Brain pericyte (primary cell): ENCODE measurements around the gene GOT1.

Source experiments
- DNase-seq: peaks from one replicate; pipeline ENCODE4 v3.0.0-alpha.2; 2012; ENCODE audit warnings: low read depth, low spot score

Gene GOT1

GRCh38 chr10:99433378-99434020 is 3.1 kb upstream of the GOT1 start:
- no peak for DNase-seq

DNA sequence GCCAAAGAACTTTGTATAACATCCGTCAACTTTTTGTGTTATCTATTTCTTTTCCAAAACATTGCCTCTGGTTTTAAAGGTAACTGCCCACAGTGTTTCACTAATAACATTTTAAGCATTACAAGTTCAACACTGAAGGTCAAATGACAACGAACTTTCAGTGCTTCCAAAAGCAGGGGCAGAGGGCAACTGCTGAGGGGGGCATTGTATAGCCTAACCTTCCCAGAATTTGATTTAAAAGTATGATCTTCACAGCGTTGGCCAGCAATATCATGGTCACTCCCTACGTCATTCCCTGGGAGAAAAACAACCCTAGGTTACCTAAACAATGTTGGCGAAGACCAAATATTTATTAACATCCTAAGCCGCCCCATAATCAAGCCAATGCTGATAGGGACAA is 2.5 kb upstream of the GOT1 start:
- no peak for DNase-seq

GRCh38 chr10:99432047-99432446 is 1.6 kb upstream of the GOT1 start:
- no peak for DNase-seq

GRCh38 chr10:99431190-99431760 is 851 bp upstream of the GOT1 start:
- no peak for DNase-seq

DNA sequence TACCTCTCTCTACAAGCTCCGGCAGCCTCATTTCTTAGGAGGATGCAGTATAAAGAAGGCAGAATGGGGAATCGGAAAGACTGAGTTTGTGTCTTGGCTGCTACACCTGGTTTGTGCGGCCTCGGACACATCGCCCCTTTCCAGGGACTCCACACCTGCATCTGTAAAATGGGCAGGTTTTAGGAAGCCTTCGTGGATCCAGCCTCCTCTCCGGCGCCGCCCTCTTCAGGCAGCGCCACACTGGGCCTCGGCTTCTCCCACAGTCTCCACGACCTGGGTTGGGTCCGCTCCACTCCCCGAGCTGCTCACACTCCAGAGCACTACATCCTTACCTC is 341 bp downstream of the GOT1 start:
- DNase-seq, result no peak

DNA sequence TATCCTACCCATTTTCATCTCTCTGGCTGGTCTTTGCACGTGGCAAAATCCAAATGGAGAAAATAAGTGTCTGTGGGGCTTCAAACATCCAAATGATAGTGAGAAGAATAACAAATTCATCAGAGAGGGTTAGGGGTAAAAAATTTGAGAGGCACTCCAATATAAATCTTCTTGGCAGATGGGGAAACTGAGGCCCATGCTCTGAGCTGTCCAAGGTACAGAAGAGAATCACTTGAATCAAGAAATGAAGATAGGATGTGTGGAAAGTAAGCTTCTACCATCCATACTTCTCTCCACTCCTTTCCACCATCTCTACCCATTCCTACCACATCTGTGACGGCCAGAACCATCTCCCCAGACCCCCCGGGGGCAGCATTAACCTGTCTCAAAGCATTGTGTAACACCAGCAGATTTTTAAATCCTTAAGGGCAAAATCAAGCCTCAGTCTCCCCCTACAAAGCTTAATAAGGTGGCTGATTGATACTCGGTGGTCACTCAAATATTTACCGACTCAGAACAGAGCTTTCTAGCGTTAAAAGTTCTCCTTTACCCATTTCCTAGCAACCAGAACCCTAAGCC is 818 bp downstream of the GOT1 start:
- DNase-seq, result no peak

DNA sequence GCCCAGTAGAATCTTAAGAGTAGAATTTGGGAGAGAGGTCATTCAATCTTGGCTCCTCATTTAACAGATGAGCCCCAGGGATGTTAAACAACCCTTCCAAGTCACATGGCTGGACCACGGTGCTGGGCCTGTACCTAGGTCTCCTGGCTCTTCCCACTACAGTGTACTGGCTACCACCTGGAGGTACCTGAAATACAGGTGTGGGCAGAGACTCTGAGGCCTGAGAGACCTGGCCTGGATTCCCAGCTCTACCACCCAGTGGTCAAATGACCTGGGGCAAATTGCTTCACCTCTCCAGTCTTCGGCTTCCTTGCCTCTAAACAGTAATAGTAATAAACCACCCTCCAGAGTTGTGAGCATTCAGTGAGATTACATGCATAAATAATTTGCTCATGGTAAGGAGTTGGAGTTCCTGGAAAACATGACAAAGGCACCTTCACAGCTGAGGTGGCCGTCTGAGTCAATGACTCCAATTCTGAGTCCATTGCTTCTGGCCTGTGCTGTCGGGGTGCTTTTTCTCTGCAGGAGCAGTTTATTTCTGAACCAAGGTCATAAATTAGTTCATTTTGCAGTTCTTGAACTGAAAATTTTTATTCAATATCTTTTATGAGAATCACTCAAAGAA is 2.7 kb downstream of the GOT1 start:
- no peak for DNase-seq

GRCh38 chr10:99426689-99427088 is 3.7 kb downstream of the GOT1 start:
- no peak for DNase-seq

GRCh38 chr10:99425204-99425603 is 5.2 kb downstream of the GOT1 start:
- DNase-seq, result no peak

GRCh38 chr10:99424656-99425055 is 5.8 kb downstream of the GOT1 start:
- DNase-seq, result no peak

- DNase-seq, result no peak
Measured at GRCh38 chr10:99422529-99423096, 7.8 kb downstream of the GOT1 start.

- DNase-seq, result no peak
Measured at GRCh38 chr10:99421233-99421739, 9.1 kb downstream of the GOT1 start.

- DNase-seq, result no peak
Measured at GRCh38 chr10:99419688-99420087, 10.7 kb downstream of the GOT1 start.

- DNase-seq, result no peak
Measured at GRCh38 chr10:99418910-99419624, 11.4 kb downstream of the GOT1 start.

DNA sequence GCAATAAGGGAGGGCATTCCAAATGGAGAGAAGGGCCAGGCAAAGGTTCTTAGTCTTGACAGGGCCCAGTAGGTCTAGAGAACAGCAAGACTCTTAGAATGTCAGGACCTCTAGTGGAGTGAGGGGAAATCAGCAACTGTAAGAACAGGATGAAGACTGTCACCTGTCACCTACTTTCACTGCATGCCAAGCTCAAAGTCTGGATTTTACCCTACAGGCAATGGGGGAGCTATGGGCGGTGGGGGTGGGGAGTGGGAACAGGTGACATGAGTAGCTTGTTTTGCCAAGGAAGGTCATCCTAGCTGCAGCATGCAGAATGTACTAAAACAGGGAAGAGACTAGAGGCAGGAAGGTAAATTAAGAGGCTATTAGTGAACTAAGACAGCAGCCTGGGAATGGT is 18.3 kb downstream of the GOT1 start:
- no peak for DNase-seq

DNA sequence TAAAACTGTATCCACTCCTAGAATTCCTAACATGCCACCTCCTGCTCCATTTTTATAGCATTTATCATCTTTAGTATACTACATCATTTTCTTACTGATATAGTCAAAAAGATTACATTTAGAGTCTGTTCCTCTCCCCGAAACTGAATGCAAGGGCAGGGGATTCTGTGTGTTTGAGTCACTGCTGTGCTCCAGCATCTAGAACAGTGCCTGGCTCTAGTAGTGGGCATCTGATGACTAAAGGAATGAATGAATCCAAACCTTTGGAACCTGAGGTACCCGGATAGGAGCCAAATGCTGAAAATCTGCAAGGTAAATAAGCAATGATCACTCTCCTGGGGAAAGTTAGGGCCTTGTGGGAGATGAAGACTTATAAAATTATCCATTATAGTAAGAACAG is 18.9 kb downstream of the GOT1 start:
- DNase-seq, result no peak

DNA sequence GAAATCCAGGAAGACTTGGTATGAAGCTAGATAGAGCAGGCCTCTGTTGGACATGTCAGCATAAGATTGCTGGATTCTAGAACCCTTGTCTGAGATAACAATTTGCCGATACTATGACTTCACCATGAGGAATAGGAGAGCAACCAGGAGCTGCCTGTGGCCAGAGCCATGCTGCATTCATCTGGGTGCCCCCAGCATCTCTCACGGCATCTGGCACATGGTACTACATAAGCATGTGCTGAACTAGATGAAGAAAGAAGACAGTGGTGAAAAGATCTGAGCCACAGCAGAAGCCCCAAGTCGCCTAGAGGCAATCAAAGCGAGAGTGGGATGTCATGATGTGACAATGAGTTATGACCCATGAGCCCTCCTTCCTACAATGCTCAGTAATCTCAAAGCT is 19.5 kb downstream of the GOT1 start:
- DNase-seq, result no peak

DNA sequence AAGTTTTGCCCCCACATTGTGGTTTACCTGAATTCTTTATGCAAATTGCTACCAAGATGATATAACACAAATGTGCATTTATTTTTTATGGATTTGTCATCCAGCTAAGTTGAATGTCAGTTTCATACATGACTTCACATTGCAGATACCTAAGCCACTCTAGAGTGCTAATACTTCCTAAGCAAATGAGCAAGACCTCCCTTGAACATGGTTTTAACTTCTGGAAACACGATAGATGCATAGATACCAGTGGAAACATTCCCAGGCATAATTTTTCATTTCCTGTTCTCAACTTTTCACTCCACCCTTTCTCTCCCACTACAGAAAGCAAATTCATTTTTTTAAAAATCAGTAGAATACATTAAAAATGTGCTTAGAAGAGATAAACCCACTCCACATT is 20.3 kb downstream of the GOT1 start:
- DNase-seq, result no peak

DNA sequence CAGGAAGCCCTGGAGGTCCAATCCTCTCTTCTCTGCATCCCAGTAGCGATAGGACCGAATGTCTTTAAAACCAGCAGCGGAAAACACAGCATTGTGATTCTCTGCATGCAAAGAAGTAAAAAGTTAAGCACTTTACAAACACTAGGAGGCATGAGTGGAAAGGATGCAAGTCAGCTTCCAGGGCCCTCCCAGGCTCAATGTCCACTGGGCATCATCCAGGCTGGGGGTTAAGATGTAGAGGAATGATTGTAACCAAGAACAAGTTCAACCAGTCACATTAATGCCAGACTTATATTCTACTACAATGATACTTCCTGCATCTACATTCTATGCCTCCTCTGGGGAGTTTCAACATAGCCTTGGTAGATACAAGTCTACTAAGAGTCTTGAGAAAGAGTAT is 24.3 kb downstream of the GOT1 start:
- no peak for DNase-seq

DNA sequence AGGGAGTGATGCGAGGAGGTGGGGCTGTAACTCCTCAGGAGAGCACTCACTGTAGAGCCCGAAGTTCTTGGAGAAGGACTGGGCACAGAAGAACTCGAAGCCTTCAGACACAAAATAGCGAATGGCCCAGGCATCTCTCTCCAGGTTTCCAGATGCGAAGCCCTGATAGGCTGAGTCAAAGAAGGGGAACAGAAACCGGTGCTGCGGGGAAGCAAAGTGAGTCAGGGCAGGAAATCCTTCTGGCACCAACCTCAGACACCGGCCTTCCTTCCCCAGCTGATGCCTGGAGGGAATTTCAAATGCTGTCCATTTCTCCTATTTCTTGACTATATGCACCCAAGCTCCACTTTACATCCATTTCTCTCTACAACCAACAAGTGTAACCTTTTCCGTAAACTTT is 26.8 kb downstream of the GOT1 start:
- no peak for DNase-seq

GRCh38 chr10:99399664-99400063 is 30.8 kb downstream of the GOT1 start:
- no peak for DNase-seq

DNA sequence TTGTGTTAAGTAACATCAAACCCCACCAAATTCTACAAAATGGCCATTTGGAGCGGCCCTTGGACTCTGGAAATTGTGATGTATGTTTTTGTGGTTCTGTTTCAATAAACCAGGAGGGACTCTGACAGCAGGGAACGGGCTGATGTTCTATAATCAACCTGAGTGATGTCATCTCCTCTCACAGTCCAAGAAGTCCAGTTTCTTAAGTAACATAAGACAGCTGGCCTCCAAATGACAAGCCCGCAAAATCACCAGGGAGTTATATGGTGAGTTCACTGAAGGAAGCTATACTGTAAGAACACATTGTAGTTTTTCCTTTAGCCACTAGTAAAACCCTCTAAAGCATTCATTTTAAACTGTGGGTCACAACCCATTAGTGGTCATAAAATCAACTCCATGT is 34.0 kb downstream of the GOT1 start:
- DNase-seq, result no peak
